A673 (cell line): ENCODE data around the gene SPIN1.

Source experiments
- EZH2 ChIP-seq: fragments of 200-600 bp; sonication (generic); IDR thresholded peaks from 2 replicates; pipeline ENCODE4 v1.6.1; 2017; ENCODE audit warnings: borderline replicate concordance, low read depth, mild to moderate bottlenecking, mixed read lengths, antibody characterized with exemption, low read length; ENCODE audit not compliant: poor library complexity, severe bottlenecking
- TF ChIP-seq, protein P1 (sequence below): fragments of 300-800, 200-600 bp; sonication (generic); conservative IDR thresholded peaks from 2 replicates; pipeline ENCODE4 v1.5.1; 2017; ENCODE audit warnings: low read depth, mild to moderate bottlenecking, antibody characterized with exemption, low read length, moderate library complexity, mixed read lengths

DNA sequence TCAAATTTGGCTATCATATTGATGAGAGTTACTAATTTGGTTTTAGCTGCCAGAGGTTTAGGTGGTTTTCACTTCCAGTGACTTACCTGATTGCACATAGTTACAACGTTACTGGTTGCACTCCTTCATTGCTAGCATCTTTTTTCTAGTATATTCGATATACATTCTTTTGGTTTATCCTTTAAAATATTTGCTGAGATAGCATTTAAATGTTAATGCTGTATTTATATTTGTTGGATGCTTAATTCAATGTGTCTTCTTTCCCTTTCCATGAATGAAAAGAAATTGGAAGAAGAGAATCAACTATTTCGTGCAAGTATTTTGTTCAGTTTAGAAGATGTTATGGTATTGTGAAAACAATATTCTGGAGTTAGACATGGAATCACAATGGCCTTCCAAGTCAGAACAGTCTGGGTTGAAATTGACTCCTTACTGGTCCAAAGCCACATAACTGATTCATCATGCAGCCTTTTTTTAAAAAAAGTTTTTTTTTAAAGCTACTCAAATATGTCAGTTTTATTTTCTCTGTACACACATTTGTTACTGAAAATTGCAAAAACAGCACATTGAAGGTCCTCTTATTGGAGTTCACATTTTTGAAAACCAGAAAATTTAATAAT is 2.2 kb downstream of the SPIN1 start:
- TF ChIP-seq, protein P1, sequence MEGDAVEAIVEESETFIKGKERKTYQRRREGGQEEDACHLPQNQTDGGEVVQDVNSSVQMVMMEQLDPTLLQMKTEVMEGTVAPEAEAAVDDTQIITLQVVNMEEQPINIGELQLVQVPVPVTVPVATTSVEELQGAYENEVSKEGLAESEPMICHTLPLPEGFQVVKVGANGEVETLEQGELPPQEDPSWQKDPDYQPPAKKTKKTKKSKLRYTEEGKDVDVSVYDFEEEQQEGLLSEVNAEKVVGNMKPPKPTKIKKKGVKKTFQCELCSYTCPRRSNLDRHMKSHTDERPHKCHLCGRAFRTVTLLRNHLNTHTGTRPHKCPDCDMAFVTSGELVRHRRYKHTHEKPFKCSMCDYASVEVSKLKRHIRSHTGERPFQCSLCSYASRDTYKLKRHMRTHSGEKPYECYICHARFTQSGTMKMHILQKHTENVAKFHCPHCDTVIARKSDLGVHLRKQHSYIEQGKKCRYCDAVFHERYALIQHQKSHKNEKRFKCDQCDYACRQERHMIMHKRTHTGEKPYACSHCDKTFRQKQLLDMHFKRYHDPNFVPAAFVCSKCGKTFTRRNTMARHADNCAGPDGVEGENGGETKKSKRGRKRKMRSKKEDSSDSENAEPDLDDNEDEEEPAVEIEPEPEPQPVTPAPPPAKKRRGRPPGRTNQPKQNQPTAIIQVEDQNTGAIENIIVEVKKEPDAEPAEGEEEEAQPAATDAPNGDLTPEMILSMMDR = no peak
- no peak for TF ChIP-seq EZH2
